Keratinocyte (primary cell): ENCODE results near the gene ARHGAP9.

Experiments used
- CTCF ChIP-seq, 3 experiments: IDR thresholded peaks in 1 of 3; conservative IDR thresholded peaks in 1 of 3; optimal IDR thresholded peaks in 1 of 3; 2 replicates in 2 of 3; 3 replicates in 1 of 3; pipeline versions ENCODE3 to v1.5.1; 2011; ENCODE audit warnings: low read length in 3 of 3, mild to moderate bottlenecking in 3 of 3, moderate library complexity in 2 of 3, control low read depth in 1 of 3, inconsistent platforms in 1 of 3; ENCODE audit not compliant: insufficient read depth in 2 of 3; ENCODE audit errors: extremely low read depth in 1 of 3
- EZH2 ChIP-seq: IDR thresholded peaks from one replicate; pipeline ENCODE4 v1.6.1; 2012; ENCODE audit warnings: inconsistent platforms, mild to moderate bottlenecking, low read length, moderate library complexity

- TF ChIP-seq CTCF (optimal IDR thresholded peaks at IDR 0.05 in 1 of 3, IDR thresholded peaks at IDR 0.05 in 1 of 3, conservative IDR thresholded peaks at IDR 0.05 in 1 of 3; ENCODE audit: extremely low read depth in 1 of 3, insufficient read depth in 2 of 3, low read length in 3 of 3) = no peak
- no peak for TF ChIP-seq EZH2
Measured at GRCh38 chr12:57465030-57465746, 14.5 kb downstream of the ARHGAP9 start.
